GM23338 (cell line): ENCODE results near the gene GZF1.

Source experiments
- CREB1 ChIP-seq: fragments of 250-450 bp; sonication (Bioruptor Pico); IDR thresholded peaks from 2 replicates; pipeline ENCODE4 v1.5.0; 2020; ENCODE audit warnings: low read depth, mild to moderate bottlenecking, moderate library complexity
- CTCF ChIP-seq, 2 experiments: fragments of 200-600 bp in 1 of 2; sonication (generic) in 1 of 2; conservative IDR thresholded peaks; 2 replicates each; pipeline versions ENCODE4 v1.5.1 to v1.6.1; 2016 to 2017; ENCODE audit warnings: antibody characterized with exemption in 2 of 2, low read depth in 2 of 2, mild to moderate bottlenecking in 2 of 2, moderate library complexity in 1 of 2
- ETS1 ChIP-seq: IDR thresholded peaks from 2 replicates; pipeline ENCODE4 v1.6.1; 2016; ENCODE audit warnings: antibody characterized with exemption
- EZH2 ChIP-seq: fragments of 200-600 bp; sonication (generic); IDR thresholded peaks from one replicate; pipeline ENCODE4 v1.8.0; 2017; ENCODE audit warnings: antibody characterized with exemption, mild to moderate bottlenecking, low read depth; ENCODE audit not compliant: unreplicated experiment
- EZH2phosphoT487 ChIP-seq: fragments of 200-600 bp; sonication (generic); IDR thresholded peaks from one replicate; pipeline ENCODE4 v1.8.1; 2018; ENCODE audit warnings: antibody characterized with exemption; ENCODE audit not compliant: unreplicated experiment
- JUNB ChIP-seq: IDR thresholded peaks from one replicate; pipeline ENCODE4 v1.6.1; 2016; ENCODE audit warnings: antibody characterized with exemption; ENCODE audit not compliant: unreplicated experiment
- POLR2AphosphoS5 ChIP-seq: IDR thresholded peaks from 2 replicates; pipeline ENCODE4 v1.6.1; 2016; ENCODE audit warnings: antibody characterized with exemption, low read depth
- REST ChIP-seq: IDR thresholded peaks from one replicate; pipeline ENCODE4 v1.6.1; 2018; ENCODE audit warnings: antibody characterized with exemption; ENCODE audit not compliant: unreplicated experiment
- ZNF114 ChIP-seq: fragments of 250-450 bp; sonication (Bioruptor Pico); IDR thresholded peaks from 2 replicates; pipeline ENCODE4 v1.5.0; 2020; ENCODE audit warnings: mild to moderate bottlenecking, moderate library complexity
- ZNF462 ChIP-seq: fragments of 250-450 bp; sonication (Bioruptor Pico); IDR thresholded peaks from 2 replicates; pipeline ENCODE4 v1.5.0; 2020; ENCODE audit warnings: mild to moderate bottlenecking, moderate library complexity

- no peak for TF ChIP-seq CTCF (conservative IDR thresholded peaks at IDR 0.05; ENCODE audit: low read depth in 2 of 2)
- no peak for TF ChIP-seq EZH2
- no peak for TF ChIP-seq CREB1 (CRISPR knock-in tag)
- TF ChIP-seq EZH2phosphoT487, result no peak
- TF ChIP-seq POLR2AphosphoS5, result no peak
- no peak for TF ChIP-seq ETS1
- TF ChIP-seq REST, result no peak
- no peak for TF ChIP-seq JUNB
- TF ChIP-seq ZNF462, result no peak
- TF ChIP-seq ZNF114, result no peak
These were observed 32.2 kb downstream of the GZF1 start for GRCh38 chr20:23393996-23394775.
